GM23338 (cell line): ENCODE data around the gene SLC15A5. TPM values are rescaled to one million over a fixed set of nuclear protein-coding genes. Genes with fewer than 3 reads are reported as not detected.

Source experiments
- ATAC-seq: fragments of 200-7000 bp; cut with Tn5 transposase; 3 replicates; pipeline ENCODE4 v1.9.1; 2020
- DNase-seq: peaks from one replicate; pipeline ENCODE4 v3.0.0-alpha.2; 2015; ENCODE audit warnings: low spot score
- H2AFZ ChIP-seq: fragments of 200-600 bp; sonication (generic); 2 replicates; pipeline ENCODE4 v1.8.0; 2016; ENCODE audit warnings: antibody characterized with exemption, mild to moderate bottlenecking, moderate library complexity
- H3F3A ChIP-seq: fragments of 200-600 bp; sonication (generic); replicated peaks from 2 replicates; pipeline ENCODE4 v1.8.0; 2017; ENCODE audit warnings: antibody characterized with exemption, mixed run types, low read depth
- H3K27ac ChIP-seq: fragments of 200-600 bp; sonication (generic); 2 replicates; pipeline ENCODE4 v1.6.1; 2016; ENCODE audit warnings: low read depth
- H3K27me3 ChIP-seq: fragments of 200-600 bp; sonication (generic); 2 replicates; pipeline ENCODE4 v1.8.0; 2016; ENCODE audit warnings: mild to moderate bottlenecking, mixed run types, moderate library complexity; ENCODE audit not compliant: insufficient read depth
- H3K36me3 ChIP-seq: fragments of 200-600 bp; sonication (generic); 2 replicates; pipeline ENCODE4 v1.8.0; 2016; ENCODE audit warnings: mild to moderate bottlenecking; ENCODE audit not compliant: insufficient read depth
- H3K4me1 ChIP-seq: fragments of 200-600 bp; sonication (generic); 2 replicates; pipeline ENCODE4 v1.8.0; 2016; ENCODE audit warnings: mild to moderate bottlenecking, moderate library complexity; ENCODE audit not compliant: insufficient read depth
- H3K4me2 ChIP-seq: fragments of 200-600 bp; sonication (generic); 2 replicates; pipeline ENCODE4 v1.7.1; 2017; ENCODE audit warnings: mixed run types
- H3K4me3 ChIP-seq: fragments of 200-600 bp; sonication (generic); 2 replicates; pipeline ENCODE4 v1.6.1; 2016; ENCODE audit warnings: mixed run types
- H3K79me2 ChIP-seq: fragments of 200-600 bp; sonication (generic); replicated peaks from 2 replicates; pipeline ENCODE4 v1.8.0; 2017; ENCODE audit warnings: mild to moderate bottlenecking; ENCODE audit not compliant: insufficient read depth
- H3K9me2 ChIP-seq: fragments of 200-600 bp; sonication (generic); 2 replicates; pipeline ENCODE4 v1.8.0; 2017; ENCODE audit not compliant: insufficient read depth
- H4K20me1 ChIP-seq: fragments of 200-600 bp; sonication (generic); replicated peaks from 2 replicates; pipeline ENCODE4 v1.8.0; 2017; ENCODE audit warnings: mild to moderate bottlenecking; ENCODE audit not compliant: insufficient read depth
- H3K27ac Mint-ChIP-seq: 2 replicates; pipeline ENCODE4 v1.8.0; 2020; ENCODE audit warnings: inconsistent platforms, mild to moderate bottlenecking, moderate library complexity, mixed read lengths
- H3K27me3 Mint-ChIP-seq: 3 replicates; pipeline ENCODE4 v1.8.0; 2022; ENCODE audit warnings: low read depth, mild to moderate bottlenecking, moderate library complexity, mixed read lengths, inconsistent platforms; ENCODE audit not compliant: insufficient read depth, poor library complexity
- H3K36me3 Mint-ChIP-seq: 3 replicates; pipeline ENCODE4 v1.8.0; 2021; ENCODE audit warnings: low read depth, mild to moderate bottlenecking, inconsistent platforms, moderate library complexity, mixed read lengths
- H3K4me1 Mint-ChIP-seq: 3 replicates; pipeline ENCODE4 v1.8.0; 2020; ENCODE audit warnings: mild to moderate bottlenecking, inconsistent platforms, mixed read lengths
- H3K4me3 Mint-ChIP-seq: 3 replicates; pipeline ENCODE4 v1.8.0; 2021; ENCODE audit warnings: moderate library complexity, mild to moderate bottlenecking, inconsistent platforms, mixed read lengths
- H3K9me3 Mint-ChIP-seq: 3 replicates; pipeline ENCODE4 v1.8.0; 2020; ENCODE audit warnings: moderate library complexity, mild to moderate bottlenecking, inconsistent platforms, mixed read lengths
- CREB1 ChIP-seq: fragments of 250-450 bp; sonication (Bioruptor Pico); IDR thresholded peaks from 2 replicates; pipeline ENCODE4 v1.5.0; 2020; ENCODE audit warnings: low read depth, mild to moderate bottlenecking, moderate library complexity
- CTCF ChIP-seq, 2 experiments: fragments of 200-600 bp in 1 of 2; sonication (generic) in 1 of 2; conservative IDR thresholded peaks; 2 replicates each; pipeline versions ENCODE4 v1.5.1 to v1.6.1; 2016 to 2017; ENCODE audit warnings: antibody characterized with exemption in 2 of 2, low read depth in 2 of 2, mild to moderate bottlenecking in 2 of 2, moderate library complexity in 1 of 2
- EZH2 ChIP-seq: fragments of 200-600 bp; sonication (generic); IDR thresholded peaks from one replicate; pipeline ENCODE4 v1.8.0; 2017; ENCODE audit warnings: antibody characterized with exemption, mild to moderate bottlenecking, low read depth; ENCODE audit not compliant: unreplicated experiment
- EZH2phosphoT487 ChIP-seq: fragments of 200-600 bp; sonication (generic); IDR thresholded peaks from one replicate; pipeline ENCODE4 v1.8.1; 2018; ENCODE audit warnings: antibody characterized with exemption; ENCODE audit not compliant: unreplicated experiment
- JUNB ChIP-seq: IDR thresholded peaks from one replicate; pipeline ENCODE4 v1.6.1; 2016; ENCODE audit warnings: antibody characterized with exemption; ENCODE audit not compliant: unreplicated experiment
- NANOG ChIP-seq: IDR thresholded peaks from 2 replicates; pipeline ENCODE4 v1.6.1; 2016; ENCODE audit warnings: antibody characterized with exemption, borderline replicate concordance
- POLR2AphosphoS5 ChIP-seq: IDR thresholded peaks from 2 replicates; pipeline ENCODE4 v1.6.1; 2016; ENCODE audit warnings: antibody characterized with exemption, low read depth
- STAT1 ChIP-seq: IDR thresholded peaks from one replicate; pipeline ENCODE4 v1.6.1; 2016; ENCODE audit warnings: antibody characterized with exemption; ENCODE audit not compliant: unreplicated experiment
- ZNF114 ChIP-seq: fragments of 250-450 bp; sonication (Bioruptor Pico); IDR thresholded peaks from 2 replicates; pipeline ENCODE4 v1.5.0; 2020; ENCODE audit warnings: mild to moderate bottlenecking, moderate library complexity
- ZNF331 ChIP-seq: fragments of 250-450 bp; sonication (Bioruptor Pico); IDR thresholded peaks from 2 replicates; pipeline ENCODE4 v1.5.0; 2020; ENCODE audit warnings: low read depth, mild to moderate bottlenecking, moderate library complexity
- polyA plus RNA-seq: library from polyadenylated mRNA; unstranded; fragments of >200 nt; fragmentation: Nextera tagmentation; extraction: Ambion mirVana; gene quantifications from 2 replicates; pipeline ENCODE4 v1.2.1, GENCODE V29; 2016
- total RNA-seq: library from RNA; depleted of rRNA; stranded (reverse); fragments of >200 nt; shearing (Covaris generic); gene quantifications from 2 replicates; pipeline ENCODE4 v1.2.3, GENCODE V29; 2014
- TF ChIP-seq, protein P1 (sequence below): IDR thresholded peaks from one replicate; pipeline ENCODE4 v1.6.1; 2018; ENCODE audit warnings: antibody characterized with exemption; ENCODE audit not compliant: unreplicated experiment
- TF ChIP-seq, protein P2 (sequence below): fragments of 250-450 bp; sonication (Bioruptor Pico); IDR thresholded peaks from 2 replicates; pipeline ENCODE4 v1.5.0; 2020; ENCODE audit warnings: mild to moderate bottlenecking, moderate library complexity
- TF ChIP-seq, protein P3 (sequence below): IDR thresholded peaks from 2 replicates; pipeline ENCODE4 v1.6.1; 2016; ENCODE audit warnings: antibody characterized with exemption

SLC15A5 gene
- total and polyA plus RNA-seq, 2 experiments from 2014 or later: not detected

GRCh38 chr12:16218234-16218633 lies 59.3 kb downstream of the SLC15A5 start:
- Mint-ChIP-seq H3K4me1 (no peaks in the 10 kb centered on the region), H3K27ac (no peak overlapping the region), H3K9me3 (no peaks in the 10 kb centered on the region), H3K36me3 (no peaks in the 10 kb centered on the region), H3K4me3 (no peak overlapping the region), H3K27me3 (no peaks in the 10 kb centered on the region)
- H3K9me2 ChIP-seq: no peaks in the 10 kb centered on the region
- H3F3A ChIP-seq: no peaks in the 10 kb centered on the region
- H3K36me3 ChIP-seq: no peaks in the 10 kb centered on the region
- no peaks in the 10 kb centered on the region for H3K79me2 ChIP-seq
- H3K27ac ChIP-seq: no peak overlapping the region
- TF ChIP-seq ZNF331 (CRISPR knock-in tag) (no peak), CTCF (conservative IDR thresholded peaks at IDR 0.05; ENCODE audit: low read depth in 2 of 2) (no peak), NANOG (no peak), POLR2AphosphoS5 (no peak), JUNB (no peak), CREB1 (CRISPR knock-in tag) (no peak), EZH2 (no peak), EZH2phosphoT487 (no peak), ZNF114 (CRISPR knock-in tag) (no peak), STAT1 (no peak)
- TF ChIP-seq, protein P1, sequence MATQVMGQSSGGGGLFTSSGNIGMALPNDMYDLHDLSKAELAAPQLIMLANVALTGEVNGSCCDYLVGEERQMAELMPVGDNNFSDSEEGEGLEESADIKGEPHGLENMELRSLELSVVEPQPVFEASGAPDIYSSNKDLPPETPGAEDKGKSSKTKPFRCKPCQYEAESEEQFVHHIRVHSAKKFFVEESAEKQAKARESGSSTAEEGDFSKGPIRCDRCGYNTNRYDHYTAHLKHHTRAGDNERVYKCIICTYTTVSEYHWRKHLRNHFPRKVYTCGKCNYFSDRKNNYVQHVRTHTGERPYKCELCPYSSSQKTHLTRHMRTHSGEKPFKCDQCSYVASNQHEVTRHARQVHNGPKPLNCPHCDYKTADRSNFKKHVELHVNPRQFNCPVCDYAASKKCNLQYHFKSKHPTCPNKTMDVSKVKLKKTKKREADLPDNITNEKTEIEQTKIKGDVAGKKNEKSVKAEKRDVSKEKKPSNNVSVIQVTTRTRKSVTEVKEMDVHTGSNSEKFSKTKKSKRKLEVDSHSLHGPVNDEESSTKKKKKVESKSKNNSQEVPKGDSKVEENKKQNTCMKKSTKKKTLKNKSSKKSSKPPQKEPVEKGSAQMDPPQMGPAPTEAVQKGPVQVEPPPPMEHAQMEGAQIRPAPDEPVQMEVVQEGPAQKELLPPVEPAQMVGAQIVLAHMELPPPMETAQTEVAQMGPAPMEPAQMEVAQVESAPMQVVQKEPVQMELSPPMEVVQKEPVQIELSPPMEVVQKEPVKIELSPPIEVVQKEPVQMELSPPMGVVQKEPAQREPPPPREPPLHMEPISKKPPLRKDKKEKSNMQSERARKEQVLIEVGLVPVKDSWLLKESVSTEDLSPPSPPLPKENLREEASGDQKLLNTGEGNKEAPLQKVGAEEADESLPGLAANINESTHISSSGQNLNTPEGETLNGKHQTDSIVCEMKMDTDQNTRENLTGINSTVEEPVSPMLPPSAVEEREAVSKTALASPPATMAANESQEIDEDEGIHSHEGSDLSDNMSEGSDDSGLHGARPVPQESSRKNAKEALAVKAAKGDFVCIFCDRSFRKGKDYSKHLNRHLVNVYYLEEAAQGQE: no peak
- TF ChIP-seq, protein P2, sequence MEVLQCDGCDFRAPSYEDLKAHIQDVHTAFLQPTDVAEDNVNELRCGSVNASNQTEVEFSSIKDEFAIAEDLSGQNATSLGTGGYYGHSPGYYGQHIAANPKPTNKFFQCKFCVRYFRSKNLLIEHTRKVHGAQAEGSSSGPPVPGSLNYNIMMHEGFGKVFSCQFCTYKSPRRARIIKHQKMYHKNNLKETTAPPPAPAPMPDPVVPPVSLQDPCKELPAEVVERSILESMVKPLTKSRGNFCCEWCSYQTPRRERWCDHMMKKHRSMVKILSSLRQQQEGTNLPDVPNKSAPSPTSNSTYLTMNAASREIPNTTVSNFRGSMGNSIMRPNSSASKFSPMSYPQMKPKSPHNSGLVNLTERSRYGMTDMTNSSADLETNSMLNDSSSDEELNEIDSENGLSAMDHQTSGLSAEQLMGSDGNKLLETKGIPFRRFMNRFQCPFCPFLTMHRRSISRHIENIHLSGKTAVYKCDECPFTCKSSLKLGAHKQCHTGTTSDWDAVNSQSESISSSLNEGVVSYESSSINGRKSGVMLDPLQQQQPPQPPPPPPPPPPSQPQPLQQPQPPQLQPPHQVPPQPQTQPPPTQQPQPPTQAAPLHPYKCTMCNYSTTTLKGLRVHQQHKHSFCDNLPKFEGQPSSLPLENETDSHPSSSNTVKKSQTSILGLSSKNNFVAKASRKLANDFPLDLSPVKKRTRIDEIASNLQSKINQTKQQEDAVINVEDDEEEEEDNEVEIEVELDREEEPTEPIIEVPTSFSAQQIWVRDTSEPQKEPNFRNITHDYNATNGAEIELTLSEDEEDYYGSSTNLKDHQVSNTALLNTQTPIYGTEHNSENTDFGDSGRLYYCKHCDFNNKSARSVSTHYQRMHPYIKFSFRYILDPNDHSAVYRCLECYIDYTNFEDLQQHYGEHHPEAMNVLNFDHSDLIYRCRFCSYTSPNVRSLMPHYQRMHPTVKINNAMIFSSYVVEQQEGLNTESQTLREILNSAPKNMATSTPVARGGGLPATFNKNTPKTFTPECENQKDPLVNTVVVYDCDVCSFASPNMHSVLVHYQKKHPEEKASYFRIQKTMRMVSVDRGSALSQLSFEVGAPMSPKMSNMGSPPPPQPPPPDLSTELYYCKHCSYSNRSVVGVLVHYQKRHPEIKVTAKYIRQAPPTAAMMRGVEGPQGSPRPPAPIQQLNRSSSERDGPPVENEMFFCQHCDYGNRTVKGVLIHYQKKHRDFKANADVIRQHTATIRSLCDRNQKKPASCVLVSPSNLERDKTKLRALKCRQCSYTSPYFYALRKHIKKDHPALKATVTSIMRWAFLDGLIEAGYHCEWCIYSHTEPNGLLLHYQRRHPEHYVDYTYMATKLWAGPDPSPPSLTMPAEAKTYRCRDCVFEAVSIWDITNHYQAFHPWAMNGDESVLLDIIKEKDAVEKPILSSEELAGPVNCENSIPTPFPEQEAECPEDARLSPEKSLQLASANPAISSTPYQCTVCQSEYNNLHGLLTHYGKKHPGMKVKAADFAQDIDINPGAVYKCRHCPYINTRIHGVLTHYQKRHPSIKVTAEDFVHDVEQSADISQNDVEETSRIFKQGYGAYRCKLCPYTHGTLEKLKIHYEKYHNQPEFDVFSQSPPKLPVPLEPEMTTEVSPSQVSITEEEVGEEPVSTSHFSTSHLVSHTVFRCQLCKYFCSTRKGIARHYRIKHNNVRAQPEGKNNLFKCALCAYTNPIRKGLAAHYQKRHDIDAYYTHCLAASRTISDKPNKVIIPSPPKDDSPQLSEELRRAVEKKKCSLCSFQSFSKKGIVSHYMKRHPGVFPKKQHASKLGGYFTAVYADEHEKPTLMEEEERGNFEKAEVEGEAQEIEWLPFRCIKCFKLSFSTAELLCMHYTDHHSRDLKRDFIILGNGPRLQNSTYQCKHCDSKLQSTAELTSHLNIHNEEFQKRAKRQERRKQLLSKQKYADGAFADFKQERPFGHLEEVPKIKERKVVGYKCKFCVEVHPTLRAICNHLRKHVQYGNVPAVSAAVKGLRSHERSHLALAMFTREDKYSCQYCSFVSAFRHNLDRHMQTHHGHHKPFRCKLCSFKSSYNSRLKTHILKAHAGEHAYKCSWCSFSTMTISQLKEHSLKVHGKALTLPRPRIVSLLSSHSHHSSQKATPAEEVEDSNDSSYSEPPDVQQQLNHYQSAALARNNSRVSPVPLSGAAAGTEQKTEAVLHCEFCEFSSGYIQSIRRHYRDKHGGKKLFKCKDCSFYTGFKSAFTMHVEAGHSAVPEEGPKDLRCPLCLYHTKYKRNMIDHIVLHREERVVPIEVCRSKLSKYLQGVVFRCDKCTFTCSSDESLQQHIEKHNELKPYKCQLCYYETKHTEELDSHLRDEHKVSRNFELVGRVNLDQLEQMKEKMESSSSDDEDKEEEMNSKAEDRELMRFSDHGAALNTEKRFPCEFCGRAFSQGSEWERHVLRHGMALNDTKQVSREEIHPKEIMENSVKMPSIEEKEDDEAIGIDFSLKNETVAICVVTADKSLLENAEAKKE (CRISPR knock-in tag): no peak
- TF ChIP-seq, protein P3, sequence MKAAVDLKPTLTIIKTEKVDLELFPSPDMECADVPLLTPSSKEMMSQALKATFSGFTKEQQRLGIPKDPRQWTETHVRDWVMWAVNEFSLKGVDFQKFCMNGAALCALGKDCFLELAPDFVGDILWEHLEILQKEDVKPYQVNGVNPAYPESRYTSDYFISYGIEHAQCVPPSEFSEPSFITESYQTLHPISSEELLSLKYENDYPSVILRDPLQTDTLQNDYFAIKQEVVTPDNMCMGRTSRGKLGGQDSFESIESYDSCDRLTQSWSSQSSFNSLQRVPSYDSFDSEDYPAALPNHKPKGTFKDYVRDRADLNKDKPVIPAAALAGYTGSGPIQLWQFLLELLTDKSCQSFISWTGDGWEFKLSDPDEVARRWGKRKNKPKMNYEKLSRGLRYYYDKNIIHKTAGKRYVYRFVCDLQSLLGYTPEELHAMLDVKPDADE: no peak
- DNase-seq (no peak), ATAC-seq (no peak)
- no peaks in the 10 kb centered on the region for H3K4me1 ChIP-seq
- H3K4me2 ChIP-seq: no peak overlapping the region
- no peak overlapping the region for H2AFZ ChIP-seq
- H3K27me3 ChIP-seq: no peaks in the 10 kb centered on the region
- no peak overlapping the region for H3K4me3 ChIP-seq
- H4K20me1 ChIP-seq: no peaks in the 10 kb centered on the region
